ENCODE measurements around the gene KRT24. TPM values are rescaled to one million over a fixed set of nuclear protein-coding genes. Genes with fewer than 3 reads are reported as not detected.

Gene KRT24
- total and polyA plus RNA-seq, 2 donors (not counting 3 experiments of a cell fraction or from before 2014, with no cell fraction given) = not detected

GRCh38 chr17:40718930-40719329 lies 15.4 kb upstream of the KRT24 start:
- no peak overlapping the region for H2AFZ ChIP-seq (ENCODE audit: low read depth, low read length)
- no peaks in the 10 kb centered on the region for H3K79me2 ChIP-seq (ENCODE audit: control insufficient read depth, insufficient read depth, low read length)
- TF ChIP-seq POLR2A (IDR thresholded peaks at IDR 0.05; ENCODE audit: low read depth, low read length) (no peak), POLR2AphosphoS5 (IDR thresholded peaks at IDR 0.05; ENCODE audit: insufficient read depth, low read depth, low read length) (no peak), FOS (IDR thresholded peaks at IDR 0.05; ENCODE audit: borderline replicate concordance, insufficient read depth, low read length) (no peak), GATA2 (IDR thresholded peaks at IDR 0.05; ENCODE audit: insufficient read depth, insufficient read length, low read depth, low read length) (no peak), CTCF (IDR thresholded peaks at IDR 0.05; ENCODE audit: extremely low read depth in 1 of 2, insufficient read depth in 1 of 2, low read depth in 1 of 2, low read length in 2 of 2) (no peak), EZH2 (IDR thresholded peaks at IDR 0.05; ENCODE audit: borderline replicate concordance, low read depth, low read length, severe bottlenecking) (no peak), MAX (IDR thresholded peaks at IDR 0.05; ENCODE audit: insufficient read depth, insufficient read length) (no peak), JUN (IDR thresholded peaks at IDR 0.05; ENCODE audit: borderline replicate concordance, insufficient read depth, insufficient read length, low read depth) (no peak), MYC (IDR thresholded peaks at IDR 0.05; ENCODE audit: low read depth, low read length) (no peak)
- H4K20me1 ChIP-seq (replicated peaks; ENCODE audit: control insufficient read depth, extremely low read depth, insufficient read depth, low read length) = no peaks in the 10 kb centered on the region
- intact Hi-C loops (cut with micrococcal nuclease) (no loop called here), dilution Hi-C loops (cut with MboI; ENCODE audit: extremely low pct_ligation_motif_present, low sequenced_read_pairs) (no loop called here)
- no peak overlapping the region for H3K27ac ChIP-seq (ENCODE audit: insufficient read depth, low read depth, low read length)
- DNase-seq (ENCODE audit: low read depth, low spot score) (no peak), FAIRE-seq (no peak)
- no peak overlapping the region for H3K9ac ChIP-seq (replicated peaks; ENCODE audit: extremely low read depth, insufficient read depth, low read length)
- CTCF ChIA-PET = interaction anchor here (0.8 kb wide), 1 partner anchor 71 kb away, joined by 3 read pairs; the partner anchor contains the start of gene SMARCE1
- no peaks in the 10 kb centered on the region for H3K9me1 ChIP-seq (replicated peaks; ENCODE audit: control insufficient read depth, extremely low read depth, insufficient read depth, low read length)
- H3K27me3 ChIP-seq (ENCODE audit: control insufficient read depth in 2 of 2, insufficient read depth in 2 of 2, low read length in 2 of 2) = peaks cover 0 to 4% of the 10 kb centered on the region in 2 experiments
- no TSS peak for BruUV-seq (replicated peaks)
- no peak overlapping the region for H3K4me2 ChIP-seq (ENCODE audit: insufficient read depth, low read length)
- POLR2A ChIA-PET = no interaction called here
- H3K36me3 ChIP-seq (ENCODE audit: control insufficient read depth in 2 of 2, extremely low read depth in 1 of 2, insufficient read depth in 2 of 2, low read length in 2 of 2) = no peaks in the 10 kb centered on the region
- no peak overlapping the region for H3K4me3 ChIP-seq (replicated peaks in 1 of 3; ENCODE audit: insufficient read depth in 1 of 3, low read depth in 1 of 3, low read length in 3 of 3)
- no peaks in the 10 kb centered on the region for H3K4me1 ChIP-seq (ENCODE audit: control insufficient read depth, extremely low read depth, insufficient read depth, low read length)
- no peaks in the 10 kb centered on the region for H3K9me3 ChIP-seq (replicated peaks; ENCODE audit: control insufficient read depth, insufficient read depth, low read length)

Measured in endothelial cell of umbilical vein (primary cell).